ENCODE results near the gene GARNL3.

The GARNL3 gene

GRCh38 chr9:127277770-127278169 is 13.2 kb downstream of the GARNL3 start:
- no peak for DNase-seq (ENCODE audit: low read depth)
- TF ChIP-seq CTCF (IDR thresholded peaks at IDR 0.05; ENCODE audit: low read depth, low read length, missing control alignments): no peak
- H3K4me3 ChIP-seq (ENCODE audit: low read depth, low read length): no peak overlapping the region

GRCh38 chr9:127278372-127278771 is 13.8 kb downstream of the GARNL3 start:
- no peak for DNase-seq (ENCODE audit: low read depth)
- no peak overlapping the region for H3K4me3 ChIP-seq (ENCODE audit: low read depth, low read length)
- TF ChIP-seq CTCF (IDR thresholded peaks at IDR 0.05; ENCODE audit: low read depth, low read length, missing control alignments): no peak

- no peak for TF ChIP-seq CTCF (IDR thresholded peaks at IDR 0.05; ENCODE audit: low read depth, low read length, missing control alignments)
- no peak for DNase-seq (ENCODE audit: low read depth)
- no peak overlapping the region for H3K4me3 ChIP-seq (ENCODE audit: low read depth, low read length)
Observed at GRCh38 chr9:127279717-127280285, 15.2 kb downstream of the GARNL3 start.

GRCh38 chr9:127280880-127281660 is 16.5 kb downstream of the GARNL3 start:
- no peak for TF ChIP-seq CTCF (IDR thresholded peaks at IDR 0.05; ENCODE audit: low read depth, low read length, missing control alignments)
- no peak overlapping the region for H3K4me3 ChIP-seq (ENCODE audit: low read depth, low read length)
- no peak for DNase-seq (ENCODE audit: low read depth)

GRCh38 chr9:127281891-127282290 is 17.3 kb downstream of the GARNL3 start:
- no peak for TF ChIP-seq CTCF (IDR thresholded peaks at IDR 0.05; ENCODE audit: low read depth, low read length, missing control alignments)
- no peak for DNase-seq (ENCODE audit: low read depth)
- no peak overlapping the region for H3K4me3 ChIP-seq (ENCODE audit: low read depth, low read length)

GRCh38 chr9:127282611-127283010 is 18.0 kb downstream of the GARNL3 start:
- H3K4me3 ChIP-seq (ENCODE audit: low read depth, low read length): no peak overlapping the region
- no peak for DNase-seq (ENCODE audit: low read depth)
- TF ChIP-seq CTCF (IDR thresholded peaks at IDR 0.05; ENCODE audit: low read depth, low read length, missing control alignments): no peak

GRCh38 chr9:127283135-127283534 is 18.6 kb downstream of the GARNL3 start:
- DNase-seq (ENCODE audit: low read depth): no peak
- TF ChIP-seq CTCF (IDR thresholded peaks at IDR 0.05; ENCODE audit: low read depth, low read length, missing control alignments): no peak

More at GRCh38 chr9:127283135-127283534, 18.6 kb downstream of the GARNL3 start:
- H3K4me3 ChIP-seq (ENCODE audit: low read depth, low read length): no peak overlapping the region
